G401 (cell line): ENCODE results near the gene TMEM18. TPM values are rescaled to one million over a fixed set of nuclear protein-coding genes. Genes with fewer than 3 reads are reported as not detected.
A peak's percentile ranks its signal among the peaks of the same experiment; 100 is the strongest.

Experiments used
- DNase-seq: peaks from one replicate; pipeline ENCODE4 v3.0.0-alpha.2; 2015; ENCODE audit warnings: low spot score
- in situ Hi-C: cut with HindIII; loops from 2 replicates; pipeline ENCODE4 v1.10.0; 2016; ENCODE audit warnings: low sequenced_read_pairs, mixed read lengths
- total RNA-seq: library from RNA; depleted of rRNA; stranded (reverse); fragments of >200 nt; shearing (Covaris generic); gene quantifications from 2 replicates; pipeline ENCODE4 v1.2.3, GENCODE V29; 2014

Gene TMEM18
- total RNA-seq, 1 experiment from 2014 or later: 18.1 TPM

GRCh38 chr2:641164-641871 lies 35.9 kb downstream of the TMEM18 start:
- in situ Hi-C loops: no loop called here
- DNase-seq: no peak

DNA sequence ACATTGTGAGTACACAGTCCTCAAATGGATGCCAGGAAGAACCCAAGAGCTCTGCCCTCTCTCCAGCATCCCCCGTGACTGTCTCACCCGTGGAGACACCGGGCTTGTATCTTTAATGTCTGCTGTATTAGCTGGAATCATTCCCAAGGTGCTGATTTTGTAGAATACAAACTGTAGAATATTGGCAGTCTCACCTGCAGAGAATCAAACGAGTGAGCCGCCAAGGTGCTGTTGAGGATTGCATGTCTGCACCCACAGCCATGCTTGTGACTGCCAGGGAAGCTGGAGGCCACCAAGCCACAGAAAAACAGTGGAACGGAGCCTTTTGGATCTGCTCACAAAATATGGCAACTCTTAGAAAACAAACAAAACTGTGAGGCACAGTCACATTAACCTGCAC lies 37.5 kb downstream of the TMEM18 start:
- no peak for DNase-seq
- in situ Hi-C loops: no loop called here

GRCh38 chr2:637804-638203 lies 39.4 kb downstream of the TMEM18 start:
- in situ Hi-C loops: no loop called here
- DNase-seq: no peak

DNA sequence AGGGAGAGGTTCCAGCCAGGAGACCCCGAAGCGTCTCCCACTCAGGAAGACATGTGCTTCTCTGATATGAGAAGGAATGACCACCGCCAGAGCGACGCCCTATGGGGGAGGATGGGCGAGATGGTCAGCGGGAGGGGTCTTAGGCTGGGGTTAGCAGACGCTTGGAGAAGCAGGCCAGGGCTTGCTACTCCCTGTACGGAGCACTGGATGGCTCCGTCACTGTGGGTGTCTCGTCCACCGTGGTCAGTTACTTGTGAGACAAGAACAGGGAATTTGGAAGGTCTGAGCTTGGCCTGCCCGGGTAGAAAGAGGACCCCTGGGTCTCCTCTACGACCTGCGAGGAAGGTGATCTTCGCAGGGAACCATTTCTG lies 39.8 kb downstream of the TMEM18 start:
- no peak for DNase-seq
- in situ Hi-C loops: no loop called here

GRCh38 chr2:636641-637405 lies 40.4 kb downstream of the TMEM18 start:
- DNase-seq: peak; percentile 75
- in situ Hi-C loops: no loop called here

- in situ Hi-C loops: no loop called here
- DNase-seq: no peak
Measured at GRCh38 chr2:635687-636621, 41.3 kb downstream of the TMEM18 start.

DNA sequence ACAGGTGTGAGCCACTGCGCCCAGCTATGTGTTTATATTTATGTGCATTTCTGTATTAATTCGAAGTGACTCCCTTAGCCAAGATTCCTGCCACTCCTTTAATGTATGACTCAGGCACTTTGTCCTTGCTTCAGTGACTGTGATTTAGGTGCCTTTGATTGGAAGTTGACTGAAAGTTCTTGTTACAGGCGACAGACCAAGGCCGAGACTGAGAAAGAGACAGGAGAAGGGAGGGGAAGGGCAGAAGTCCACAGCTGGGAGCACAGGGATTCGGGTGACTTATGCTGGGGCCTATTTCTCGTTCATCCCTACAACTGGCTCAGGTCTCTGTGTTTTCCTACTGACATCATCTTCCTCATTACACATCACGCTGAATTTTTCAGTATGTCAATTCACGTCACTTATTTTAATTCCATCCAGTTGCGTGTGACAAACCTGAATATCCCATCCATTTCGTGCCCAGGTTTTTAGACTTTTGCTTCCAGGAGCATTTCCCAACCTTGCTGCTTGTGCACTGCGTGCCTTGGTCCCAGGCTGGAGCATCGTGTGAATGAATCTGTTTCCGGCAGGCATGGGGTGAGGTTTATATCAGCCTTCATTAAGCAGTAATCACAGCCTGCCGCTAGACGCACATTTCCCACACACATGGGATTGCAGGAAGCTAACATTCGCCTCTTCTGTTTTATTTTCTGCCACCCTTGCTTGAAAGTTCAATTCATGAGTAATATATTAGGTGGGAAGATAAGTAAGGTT lies 42.4 kb downstream of the TMEM18 start:
- in situ Hi-C loops: no loop called here
- DNase-seq: no peak

- no peak for DNase-seq
- in situ Hi-C loops: no loop called here
Measured at GRCh38 chr2:634041-634440, 43.2 kb downstream of the TMEM18 start.

- in situ Hi-C loops: no loop called here
- no peak for DNase-seq
Measured at GRCh38 chr2:633371-633770, 43.8 kb downstream of the TMEM18 start.

DNA sequence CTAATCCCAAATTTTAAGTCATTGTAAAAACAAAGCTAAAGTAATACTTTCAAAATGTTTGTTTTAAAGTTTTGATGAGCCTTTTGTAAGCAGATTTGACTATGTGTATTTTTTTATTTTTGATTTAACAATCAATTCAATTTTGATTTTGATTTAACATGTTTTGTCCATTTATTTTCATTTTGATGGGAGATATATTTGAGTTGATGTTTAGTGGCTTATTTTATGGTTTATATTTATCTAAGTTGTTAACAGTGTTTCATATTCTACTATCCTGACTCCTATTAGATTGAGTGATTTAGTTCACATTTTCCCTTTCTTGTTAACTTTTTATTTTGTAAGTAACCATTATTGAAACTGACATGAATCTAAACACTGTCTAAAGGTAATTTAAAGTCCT lies 44.7 kb downstream of the TMEM18 start:
- DNase-seq: no peak
- in situ Hi-C loops: no loop called here

DNA sequence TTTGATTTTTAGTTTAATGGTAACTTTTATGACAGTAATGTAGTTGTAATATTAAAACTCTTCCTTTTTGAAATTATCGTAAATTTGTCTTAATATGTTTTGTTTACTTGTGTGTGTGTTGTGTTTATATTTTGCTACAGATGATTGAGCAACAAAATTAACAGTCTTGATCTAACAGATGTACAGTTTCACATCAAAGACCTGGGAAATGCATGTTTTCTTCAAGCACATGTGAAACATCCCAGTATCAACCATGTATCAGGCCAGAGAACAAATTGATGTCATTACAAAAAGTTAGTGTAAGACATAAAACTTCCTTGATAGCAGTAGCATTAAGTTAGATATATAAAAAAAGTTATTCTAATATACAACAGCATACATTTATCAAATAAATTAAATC lies 45.5 kb downstream of the TMEM18 start:
- in situ Hi-C loops: no loop called here
- no peak for DNase-seq

DNA sequence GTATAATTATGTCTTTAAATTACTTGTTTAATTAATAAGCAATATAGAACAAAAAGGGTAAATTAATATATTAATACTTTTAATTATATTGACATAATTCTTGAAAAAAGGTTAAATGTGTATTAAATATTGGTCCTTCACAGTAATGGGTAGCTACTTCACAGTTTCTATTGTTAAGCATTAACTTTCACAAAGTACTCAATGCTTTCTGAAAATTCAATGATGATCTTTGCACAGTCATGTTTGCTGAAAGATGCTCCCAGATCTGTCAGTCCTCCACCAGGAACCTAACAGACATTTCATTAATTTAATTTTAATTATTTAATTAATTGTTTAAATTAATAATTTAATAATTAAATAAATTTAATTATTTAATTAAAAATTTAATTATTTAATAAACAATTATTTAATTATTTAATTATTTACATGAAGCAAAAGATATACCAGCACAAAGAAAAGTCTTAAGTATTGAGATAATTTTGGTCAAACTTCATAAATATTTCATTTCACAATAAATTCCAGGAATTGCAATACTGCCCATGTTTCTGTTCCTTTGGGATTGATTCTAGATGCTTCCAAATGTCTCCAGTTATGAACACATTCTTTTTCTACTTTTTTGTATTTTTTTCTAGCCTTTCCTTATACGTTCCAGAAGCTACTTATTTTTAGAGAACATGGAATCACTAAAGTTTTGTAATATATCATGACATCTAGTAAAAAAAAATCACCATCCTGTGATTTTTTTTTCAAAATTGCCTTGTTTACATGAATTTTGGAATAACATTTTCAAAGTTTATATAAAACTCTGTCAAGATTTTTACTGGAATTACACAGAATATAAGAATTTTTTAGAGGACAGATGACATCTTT lies 46.5 kb downstream of the TMEM18 start:
- DNase-seq: no peak
- in situ Hi-C loops: no loop called here

- DNase-seq: no peak
- in situ Hi-C loops: no loop called here
Measured at GRCh38 chr2:629961-630360, 47.2 kb downstream of the TMEM18 start.

GRCh38 chr2:628651-629050 lies 48.6 kb downstream of the TMEM18 start:
- in situ Hi-C loops: no loop called here
- DNase-seq: peak; percentile 5

- no peak for DNase-seq
- in situ Hi-C loops: no loop called here
Measured at GRCh38 chr2:627926-628560, 49.2 kb downstream of the TMEM18 start.

DNA sequence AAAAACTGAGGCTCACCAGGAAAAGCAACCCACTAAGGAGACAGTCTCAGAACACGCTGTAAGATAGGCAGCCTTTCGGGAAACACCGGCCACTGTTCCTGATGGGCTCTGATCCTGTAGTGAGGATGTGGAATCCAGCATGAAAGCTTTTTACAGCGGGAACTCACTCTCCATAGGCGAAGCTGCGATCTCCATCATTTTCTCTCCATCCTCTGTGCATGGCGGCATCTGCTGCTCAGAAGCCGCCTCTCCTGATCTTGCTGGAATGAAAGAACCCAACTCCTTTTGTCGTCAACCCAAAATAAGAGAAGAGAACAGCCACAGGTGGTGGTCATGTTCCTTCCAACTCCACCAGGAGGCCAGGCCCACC lies 49.9 kb downstream of the TMEM18 start:
- no peak for DNase-seq
- in situ Hi-C loops: no loop called here

- no peak for DNase-seq
- in situ Hi-C loops: no loop called here
Measured at GRCh38 chr2:626491-627339, 50.5 kb downstream of the TMEM18 start.
